Measurements from ENCODE around the gene PCDHGB3. TPM values are rescaled to one million over a fixed set of nuclear protein-coding genes. Genes with fewer than 3 reads are reported as not detected.

Gene PCDHGB3
- total RNA-seq, 1 donor from 2014 or later: 4.1 TPM

- Mint-ChIP-seq H3K27me3 (ENCODE audit: unreplicated experiment) (peaks cover 15% of the 10 kb centered on the region), H3K27ac (ENCODE audit: unreplicated experiment) (peak within 1 kb of the TSS; percentile 95), H3K9me3 (ENCODE audit: unreplicated experiment) (peaks cover 44% of the 10 kb centered on the region), H3K36me3 (ENCODE audit: low read depth, unreplicated experiment) (peaks cover 67% of the 10 kb centered on the region), H3K4me1 (ENCODE audit: unreplicated experiment) (peaks cover 23% of the 10 kb centered on the region), H3K4me3 (ENCODE audit: unreplicated experiment) (peak within 1 kb of the TSS; percentile 70)
- peak; percentile 63 for TF ChIP-seq CTCF (IDR thresholded peaks at IDR 0.05; ENCODE audit: unreplicated experiment)
- peak; percentile 26 for DNase-seq (ENCODE audit: low spot score)
Observed at GRCh38 chr5:141359790-141360426, 10.1 kb upstream of the PCDHGB3 start, which contains the start of gene PCDHGB2. Gene PCDHGB2 (plus strand): TSS chr5:141359994. CDS start chr5:141360136, 142 bp downstream.

DNA sequence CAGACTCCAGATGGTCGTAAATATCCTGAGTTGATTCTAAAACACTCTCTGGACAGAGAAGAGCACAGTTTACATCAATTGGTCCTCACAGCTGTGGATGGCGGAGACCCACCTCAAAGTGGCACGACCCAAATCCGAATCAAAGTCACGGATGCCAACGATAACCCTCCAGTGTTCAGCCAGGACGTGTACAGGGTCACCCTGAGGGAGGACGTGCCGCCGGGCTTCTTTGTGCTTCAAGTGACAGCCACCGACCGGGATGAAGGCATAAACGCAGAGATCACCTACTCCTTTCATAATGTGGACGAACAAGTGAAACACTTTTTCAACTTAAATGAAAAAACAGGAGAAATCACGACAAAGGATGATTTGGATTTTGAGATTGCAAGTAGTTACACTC is 9.4 kb upstream of the PCDHGB3 start:
- TF ChIP-seq CTCF (IDR thresholded peaks at IDR 0.05; ENCODE audit: unreplicated experiment): no peak
- Mint-ChIP-seq H3K4me1 (ENCODE audit: unreplicated experiment) (peaks cover 23% of the 10 kb centered on the region), H3K4me3 (ENCODE audit: unreplicated experiment) (peak overlapping the region; percentile 70), H3K27me3 (ENCODE audit: unreplicated experiment) (peaks cover 18% of the 10 kb centered on the region), H3K9me3 (ENCODE audit: unreplicated experiment) (peaks cover 51% of the 10 kb centered on the region), H3K36me3 (ENCODE audit: low read depth, unreplicated experiment) (peaks cover 68% of the 10 kb centered on the region), H3K27ac (ENCODE audit: unreplicated experiment) (peak overlapping the region; percentile 67)
- no peak for DNase-seq (ENCODE audit: low spot score)

GRCh38 chr5:141362719-141363118 is 7.3 kb upstream of the PCDHGB3 start:
- no peak for DNase-seq (ENCODE audit: low spot score)
- Mint-ChIP-seq H3K27me3 (ENCODE audit: unreplicated experiment) (peaks cover 14% of the 10 kb centered on the region), H3K9me3 (ENCODE audit: unreplicated experiment) (peaks cover 44% of the 10 kb centered on the region), H3K4me1 (ENCODE audit: unreplicated experiment) (peaks cover 23% of the 10 kb centered on the region), H3K4me3 (ENCODE audit: unreplicated experiment) (peak overlapping the region; percentile 68), H3K36me3 (ENCODE audit: low read depth, unreplicated experiment) (peaks cover 62% of the 10 kb centered on the region), H3K27ac (ENCODE audit: unreplicated experiment) (no peak overlapping the region)
- TF ChIP-seq CTCF (IDR thresholded peaks at IDR 0.05; ENCODE audit: unreplicated experiment): no peak

- TF ChIP-seq CTCF (IDR thresholded peaks at IDR 0.05; ENCODE audit: unreplicated experiment): no peak
- DNase-seq (ENCODE audit: low spot score): no peak
- peaks cover 44% of the 10 kb centered on the region for H3K9me3 Mint-ChIP-seq (ENCODE audit: unreplicated experiment)
- peaks cover 14% of the 10 kb centered on the region for H3K27me3 Mint-ChIP-seq (ENCODE audit: unreplicated experiment)
- peaks cover 18% of the 10 kb centered on the region for H3K4me1 Mint-ChIP-seq (ENCODE audit: unreplicated experiment)
- H3K27ac Mint-ChIP-seq (ENCODE audit: unreplicated experiment): no peak within 1 kb of the TSS
- peak within 1 kb of the TSS; percentile 21 for H3K4me3 Mint-ChIP-seq (ENCODE audit: unreplicated experiment)
- peaks cover 62% of the 10 kb centered on the region for H3K36me3 Mint-ChIP-seq (ENCODE audit: low read depth, unreplicated experiment)
Observed at GRCh38 chr5:141363952-141364660, 5.9 kb upstream of the PCDHGB3 start, which contains the start of gene PCDHGA5. Gene PCDHGA5 (plus strand): TSS chr5:141364162. CDS start chr5:141364331, 169 bp downstream.

Measured in endothelial cell (in vitro differentiated cells).